Upper lobe of left lung (tissue), 4 donors: ENCODE measurements around the gene PNMT.

Experiments
- CTCF ChIP-seq, 6 experiments: fragments of 450-650 bp in 4 of 6; fragments of 200-600 bp in 2 of 6; sonication (generic) in 2 of 6; IDR thresholded peaks; one replicate each; pipeline ENCODE4 v1.5.1; 2016 to 2019; ENCODE audit warnings: antibody characterized with exemption in 6 of 6
- POLR2A ChIP-seq, 4 donors: fragments of 450-650 bp; IDR thresholded peaks; one replicate each; pipeline ENCODE4 v1.5.1; 2016 to 2017; ENCODE audit warnings: antibody characterized with exemption in 4 of 4, mild to moderate bottlenecking in 2 of 4
- POLR2AphosphoS5 ChIP-seq, 2 donors: sonication (generic); formaldehyde crosslinking; IDR thresholded peaks; one replicate each; pipeline ENCODE4 v1.5.1; 2017; ENCODE audit warnings: antibody characterized with exemption in 2 of 2

GRCh38 chr17:39650121-39650579, 18.1 kb upstream of the PNMT start:
- TF ChIP-seq POLR2A (IDR thresholded peaks at IDR 0.05) (no peak), CTCF (IDR thresholded peaks at IDR 0.05) (no peak), POLR2AphosphoS5 (IDR thresholded peaks at IDR 0.05) (no peak)
